Diencephalon (tissue), 1 donor: Measurements from ENCODE around the gene STIL. TPM values are rescaled to one million over a fixed set of nuclear protein-coding genes. Genes with fewer than 3 reads are reported as not detected.

ENCODE experiments used
- total RNA-seq: library from RNA; depleted of rRNA; stranded (reverse); fragments of >200 nt; gene quantifications from one replicate; pipeline ENCODE4 v1.2.3, GENCODE V29; 2014

Gene STIL
- 8.1 TPM for total RNA-seq

GRCh38 chr1:47313915-47314664, at the start of gene STIL:
STIL (minus strand) TSS chr1:47314147; CDS start chr1:47310319, 3,828 bp downstream.

GRCh38 chr1:47333578-47333921, 19.6 kb upstream of the STIL start, which contains the start of gene CMPK1:
CMPK1 (plus strand) TSS chr1:47333790; CDS start chr1:47333946, 156 bp downstream.

GRCh38 chr1:47232187-47232874, 81.6 kb downstream of the STIL start, which contains the start of gene TAL1:
TAL1 (minus strand) TSS chr1:47232225; CDS start chr1:47225888, 6,337 bp downstream.

Other genes with a start within 250 kb of the STIL start
- 0.92 TPM for gene CYP4Z1, start 246.9 kb downstream of the STIL start, total RNA-seq
- gene CYP4A22, start 176.7 kb downstream of the STIL start, total RNA-seq, result not detected
- gene PDZK1IP1, start 124.1 kb downstream of the STIL start, total RNA-seq, result not detected
- 5.8 TPM for gene TAL1, start 81.9 kb downstream of the STIL start, total RNA-seq
- gene CMPK1, start 19.6 kb upstream of the STIL start, total RNA-seq, result 136 TPM
- gene FOXE3, start 102.1 kb upstream of the STIL start, total RNA-seq, result 0.23 TPM
- 0.46 TPM for gene FOXD2, start 123.9 kb upstream of the STIL start, total RNA-seq